Superior temporal gyrus (tissue), 1 donor: ENCODE measurements around the gene OLFM4.

ENCODE experiments used
- DNase-seq: peaks from one replicate; pipeline ENCODE4 v3.0.0-alpha.2; 2016; ENCODE audit errors: extremely low spot score

Gene OLFM4

GRCh38 chr13:53068585-53069520, 40.2 kb downstream of the OLFM4 start:
- DNase-seq: peak; percentile 83

GRCh38 chr13:53069800-53070199, 41.2 kb downstream of the OLFM4 start:
- no peak for DNase-seq

GRCh38 chr13:53073711-53074110, 45.1 kb downstream of the OLFM4 start:
- peak; percentile 66 for DNase-seq

GRCh38 chr13:53074114-53074513, 45.5 kb downstream of the OLFM4 start:
- DNase-seq: no peak

GRCh38 chr13:53075356-53076041, 46.9 kb downstream of the OLFM4 start:
- no peak for DNase-seq

GRCh38 chr13:53079691-53080090, 51.1 kb downstream of the OLFM4 start:
- no peak for DNase-seq

GRCh38 chr13:53088871-53089270, 60.3 kb downstream of the OLFM4 start:
- DNase-seq: no peak

GRCh38 chr13:53089951-53090350, 61.3 kb downstream of the OLFM4 start:
- peak; percentile 32 for DNase-seq

- no peak for DNase-seq
Measured at GRCh38 chr13:53090461-53090860, 61.8 kb downstream of the OLFM4 start.

- peak; percentile 77 for DNase-seq
Measured at GRCh38 chr13:53092931-53093330, 64.3 kb downstream of the OLFM4 start.

- DNase-seq: no peak
Measured at GRCh38 chr13:53098455-53098854, 69.8 kb downstream of the OLFM4 start.

- no peak for DNase-seq
Measured at GRCh38 chr13:53100394-53101063, 71.9 kb downstream of the OLFM4 start.
